CD4-positive, alpha-beta T cell (primary cell): ENCODE data around the gene SIX1. TPM values are rescaled to one million over a fixed set of nuclear protein-coding genes. Genes with fewer than 3 reads are reported as not detected.

Experiments
- ATAC-seq: fragments of 200-7000 bp; cut with Tn5 transposase; one replicate; pipeline ENCODE4 v1.10.0; 2022; ENCODE audit warnings: mild to moderate bottlenecking; ENCODE audit not compliant: poor library complexity
- CTCF ChIA-PET: fragments of 350-600 bp; sonication (Branson Sonifier 250); formaldehyde crosslinking; loops from one replicate; lab custom pipeline; 2021; ENCODE audit warnings: antibody characterized with exemption, inconsistent platforms; lab: Charles Lee
- POLR2A ChIA-PET: fragments of 350-600 bp; sonication (Branson Sonifier 250); formaldehyde crosslinking; loops from one replicate; lab custom pipeline; 2021; ENCODE audit warnings: antibody characterized with exemption, inconsistent platforms; lab: Charles Lee
- DNase-seq, 14 experiments: peaks; one replicate each; pipeline ENCODE4 v3.0.0-alpha.2; 2013 to 2020; ENCODE audit warnings: mixed read lengths in 2 of 14
- H3K27ac ChIP-seq, 2 donors: one replicate each; pipeline versions ENCODE4 v1.5.1 to v1.7.0; 2013; ENCODE audit warnings: low read length in 2 of 2, low read depth in 1 of 2, mild to moderate bottlenecking in 1 of 2
- H3K27me3 ChIP-seq, 2 experiments: 1 replicate in 1 of 2; 2 replicates in 1 of 2; pipeline versions ENCODE4 v1.6.1 to v1.7.0; 2013; ENCODE audit warnings: low read length in 2 of 2, control low read depth in 1 of 2, mild to moderate bottlenecking in 1 of 2, moderate library complexity in 1 of 2; ENCODE audit not compliant: insufficient read depth in 2 of 2, control insufficient read depth in 1 of 2
- H3K36me3 ChIP-seq: one replicate; pipeline ENCODE4 v1.6.1; 2013; ENCODE audit warnings: low read length, control low read depth; ENCODE audit not compliant: insufficient read depth
- H3K4me1 ChIP-seq: one replicate; pipeline ENCODE4 v1.6.1; 2013; ENCODE audit warnings: low read length, control low read depth; ENCODE audit not compliant: insufficient read depth
- H3K4me3 ChIP-seq: one replicate; pipeline ENCODE4 v1.5.1; 2013; ENCODE audit warnings: mild to moderate bottlenecking, low read length, moderate library complexity
- H3K9me3 ChIP-seq, 2 experiments: 1 replicate in 1 of 2; 2 replicates in 1 of 2; pipeline versions ENCODE4 v1.6.1 to v1.7.0; 2013; ENCODE audit warnings: low read length in 2 of 2, mild to moderate bottlenecking in 2 of 2, control low read depth in 1 of 2, moderate library complexity in 1 of 2; ENCODE audit not compliant: control insufficient read depth in 1 of 2, insufficient read depth in 1 of 2
- H3K27ac Mint-ChIP-seq: one replicate; pipeline ENCODE4 v1.8.0; 2020; ENCODE audit warnings: mixed read lengths
- H3K27me3 Mint-ChIP-seq: one replicate; pipeline ENCODE4 v1.8.0; 2021; ENCODE audit warnings: mixed read lengths
- H3K36me3 Mint-ChIP-seq: one replicate; pipeline ENCODE4 v1.8.0; 2021; ENCODE audit warnings: low read depth, mixed read lengths
- H3K4me1 Mint-ChIP-seq: one replicate; pipeline ENCODE4 v1.8.0; 2021; ENCODE audit warnings: low read depth, mixed read lengths
- H3K4me3 Mint-ChIP-seq: one replicate; pipeline ENCODE4 v1.8.0; 2020; ENCODE audit warnings: mild to moderate bottlenecking, mixed read lengths
- H3K9me3 Mint-ChIP-seq: one replicate; pipeline ENCODE4 v1.8.0; 2020; ENCODE audit warnings: mixed read lengths
- CTCF ChIP-seq: fragments of 200-600 bp; IDR thresholded peaks from one replicate; pipeline ENCODE4 v1.8.0; 2022; ENCODE audit warnings: antibody characterized with exemption, mild to moderate bottlenecking
- intact Hi-C, 2 experiments: fragments of 100-400 bp; cut with DNase I in 1 of 2; cut with micrococcal nuclease in 1 of 2; formaldehyde crosslinking; loops; one replicate each; pipeline versions ENCODE4 v1.15.1 to v1.9.0; 2023 to 2025; cut with DNase I, micrococcal nuclease
- total RNA-seq, 174 experiments: library from RNA in 2 of 174; stranded (reverse) in 2 of 174; gene quantifications; one replicate each; pipeline ENCODE4 v1.2.3 and lab custom pipeline; 2021 to 2026

The SIX1 gene
- total RNA-seq, 2 experiments from 2014 or later = not detected

GRCh38 chr14:60637479-60638315, 11.6 kb downstream of the SIX1 start:
- Mint-ChIP-seq H3K27ac (no peak overlapping the region), H3K36me3 (no peaks in the 10 kb centered on the region), H3K27me3 (peaks cover 82% of the 10 kb centered on the region), H3K9me3 (no peaks in the 10 kb centered on the region), H3K4me3 (no peak overlapping the region), H3K4me1 (peaks cover 26% of the 10 kb centered on the region)
- no peak for ATAC-seq
- Histone ChIP-seq H3K9me3 (peaks cover 0 to 23% of the 10 kb centered on the region in 2 experiments), H3K36me3 (no peaks in the 10 kb centered on the region), H3K4me1 (peaks cover 30% of the 10 kb centered on the region), H3K27me3 (peaks cover 50 to 71% of the 10 kb centered on the region in 2 experiments), H3K27ac (no peak overlapping the region), H3K4me3 (no peak overlapping the region)
- POLR2A ChIA-PET = no interaction called here
- no peak for TF ChIP-seq CTCF
- intact Hi-C loops = no loop called here
- no peak for DNase-seq
- CTCF ChIA-PET = no interaction called here

GRCh38 chr14:60636879-60637478, 12.3 kb downstream of the SIX1 start:
- no peak overlapping the region for H3K27ac Mint-ChIP-seq
- H3K36me3 Mint-ChIP-seq = no peaks in the 10 kb centered on the region
- Histone ChIP-seq H3K4me3 (no peak overlapping the region), H3K27ac (no peak overlapping the region), H3K4me1 (peaks cover 25% of the 10 kb centered on the region), H3K9me3 (peaks cover 0 to 17% of the 10 kb centered on the region in 2 experiments), H3K36me3 (no peaks in the 10 kb centered on the region), H3K27me3 (peaks cover 43 to 64% of the 10 kb centered on the region in 2 experiments)
- peaks cover 31% of the 10 kb centered on the region for H3K4me1 Mint-ChIP-seq
- DNase-seq (no peak), ATAC-seq (no peak)
- peaks cover 82% of the 10 kb centered on the region for H3K27me3 Mint-ChIP-seq
- no peak overlapping the region for H3K4me3 Mint-ChIP-seq
- no peak for TF ChIP-seq CTCF
- H3K9me3 Mint-ChIP-seq = no peaks in the 10 kb centered on the region
- ChIA-PET CTCF (no interaction called here), POLR2A (no interaction called here)
- intact Hi-C loops = no loop called here

GRCh38 chr14:60634153-60634552, 15.1 kb downstream of the SIX1 start:
- Histone ChIP-seq H3K27ac (no peak overlapping the region), H3K4me3 (no peak overlapping the region), H3K36me3 (no peaks in the 10 kb centered on the region), H3K4me1 (peaks cover 19% of the 10 kb centered on the region), H3K27me3 (peaks cover 31 to 36% of the 10 kb centered on the region in 2 experiments), H3K9me3 (peaks cover 0 to 10% of the 10 kb centered on the region in 2 experiments)
- Mint-ChIP-seq H3K4me3 (no peak overlapping the region), H3K9me3 (no peaks in the 10 kb centered on the region), H3K27ac (no peak overlapping the region), H3K36me3 (no peaks in the 10 kb centered on the region), H3K27me3 (peaks cover 65% of the 10 kb centered on the region), H3K4me1 (peaks cover 23% of the 10 kb centered on the region)
- no peak for TF ChIP-seq CTCF
- intact Hi-C loops = no loop called here
- CTCF ChIA-PET = interaction anchor here (1.0 kb wide), 1 partner anchor 9 kb away, joined by 4 read pairs; no protein-coding TSS in a partner anchor
- DNase-seq (no peak), ATAC-seq (no peak)
- POLR2A ChIA-PET = no interaction called here
